ENCODE results near the gene SERPINA3. TPM values are rescaled to one million over a fixed set of nuclear protein-coding genes. Genes with fewer than 3 reads are reported as not detected.

The SERPINA3 gene
- total RNA-seq, 4 donors from 2014 or later = 4.9 to 159 (median 82.0) TPM

- TF ChIP-seq CTCF (IDR thresholded peaks at IDR 0.05; ENCODE audit: low read depth) = no peak
These were observed 18.9 kb downstream of the SERPINA3 start for GRCh38 chr14:94631050-94631449.

GRCh38 chr14:94631536-94632304, 19.5 kb downstream of the SERPINA3 start:
- no peak for TF ChIP-seq CTCF (IDR thresholded peaks at IDR 0.05; ENCODE audit: low read depth)

- no peak for TF ChIP-seq CTCF (IDR thresholded peaks at IDR 0.05; ENCODE audit: low read depth)
These were observed 20.1 kb downstream of the SERPINA3 start for GRCh38 chr14:94632305-94632590.

GRCh38 chr14:94633121-94633520, 20.9 kb downstream of the SERPINA3 start:
- TF ChIP-seq CTCF (IDR thresholded peaks at IDR 0.05; ENCODE audit: low read depth) = no peak

DNA sequence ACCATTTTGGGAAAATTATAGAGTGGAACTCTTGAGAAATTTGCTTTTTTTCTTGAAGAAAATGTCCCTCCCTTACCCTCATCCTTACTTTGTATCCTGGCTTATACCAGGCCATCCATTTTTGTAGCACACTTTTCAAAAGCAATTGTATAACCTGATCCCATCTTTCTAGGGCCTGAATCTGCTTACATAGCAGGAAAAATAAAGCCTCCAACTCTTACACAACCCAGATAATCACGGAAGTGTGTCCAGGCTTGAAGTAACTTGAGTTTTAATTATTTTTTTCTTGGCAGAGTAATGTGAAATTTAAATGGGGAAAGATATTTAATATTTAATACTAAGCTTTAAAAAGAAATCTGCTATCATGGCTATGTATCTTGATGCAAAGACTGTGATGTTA, 23.0 kb downstream of the SERPINA3 start:
- TF ChIP-seq CTCF (IDR thresholded peaks at IDR 0.05; ENCODE audit: low read depth) = no peak

DNA sequence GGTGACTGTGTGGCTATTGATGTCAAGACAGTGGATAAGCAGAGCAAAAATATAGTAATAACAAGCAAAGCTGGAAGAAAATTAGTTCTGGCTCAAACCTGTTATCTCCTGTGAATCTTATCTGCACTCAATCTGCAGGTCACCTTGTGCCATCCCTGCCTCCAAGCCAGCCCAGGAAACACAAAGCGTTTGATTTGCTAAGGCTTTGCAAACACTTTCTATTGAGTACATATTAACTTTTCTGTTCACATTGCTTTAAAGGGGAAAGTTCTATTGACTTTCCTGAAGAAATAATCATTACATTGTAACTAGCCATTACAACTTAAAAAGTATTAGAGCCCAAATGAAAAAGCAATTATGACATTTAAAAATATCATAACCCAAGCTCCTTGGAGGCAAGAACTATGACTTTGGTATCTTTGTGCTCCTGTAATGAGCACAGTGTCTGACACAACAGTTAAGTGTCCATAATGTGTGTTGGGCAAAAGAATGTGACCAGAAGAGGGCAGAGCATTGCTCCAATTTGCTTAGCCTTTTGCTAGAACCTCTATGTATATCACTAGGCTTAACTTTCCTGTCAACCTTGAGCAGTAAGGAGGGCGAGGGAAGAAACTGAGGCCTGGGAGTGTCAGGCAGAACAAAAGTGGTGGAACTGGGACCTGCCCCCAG, 24.7 kb downstream of the SERPINA3 start:
- no peak for TF ChIP-seq CTCF (IDR thresholded peaks at IDR 0.05; ENCODE audit: low read depth)

- no peak for TF ChIP-seq CTCF (IDR thresholded peaks at IDR 0.05; ENCODE audit: low read depth)
These were observed 26.1 kb downstream of the SERPINA3 start for GRCh38 chr14:94638339-94638738.

Measured in subcutaneous adipose tissue (tissue), 4 donors.